Liver (tissue), 9 donors: ENCODE data around the gene GAMT. TPM values are rescaled to one million over a fixed set of nuclear protein-coding genes. Genes with fewer than 3 reads are reported as not detected.

Source experiments
- DNase-seq: peaks from one replicate; pipeline ENCODE4 v3.0.0-alpha.2; 2017; ENCODE audit warnings: low spot score
- H3K27ac ChIP-seq, 2 donors: one replicate each; pipeline ENCODE4 v1.7.0; 2013; ENCODE audit warnings: inconsistent platforms in 2 of 2, low read length in 2 of 2, control low read depth in 1 of 2, low read depth in 1 of 2, mild to moderate bottlenecking in 1 of 2
- H3K27me3 ChIP-seq, 4 donors: one replicate each; pipeline versions ENCODE4 v1.6.1 to v1.7.0; 2013; ENCODE audit warnings: low read length in 3 of 4, inconsistent platforms in 1 of 4, mild to moderate bottlenecking in 1 of 4, moderate library complexity in 1 of 4; ENCODE audit not compliant: control insufficient read depth in 4 of 4, insufficient read depth in 4 of 4
- H3K36me3 ChIP-seq, 4 donors: one replicate each; pipeline versions ENCODE4 v1.6.1 to v1.7.0; 2013; ENCODE audit warnings: low read length in 3 of 4, mild to moderate bottlenecking in 3 of 4, low read depth in 1 of 4, moderate library complexity in 1 of 4; ENCODE audit not compliant: control insufficient read depth in 4 of 4, insufficient read depth in 3 of 4
- H3K4me1 ChIP-seq, 4 donors: one replicate each; pipeline versions ENCODE4 v1.6.1 to v1.7.0; 2013; ENCODE audit warnings: low read length in 3 of 4, mild to moderate bottlenecking in 3 of 4, moderate library complexity in 1 of 4; ENCODE audit not compliant: control insufficient read depth in 4 of 4, insufficient read depth in 4 of 4
- H3K4me3 ChIP-seq, 3 donors: one replicate each; pipeline versions ENCODE4 v1.6.1 to v1.7.0; 2013; ENCODE audit warnings: low read length in 3 of 3, control low read depth in 1 of 3, low read depth in 1 of 3, mild to moderate bottlenecking in 1 of 3
- H3K9ac ChIP-seq, 2 donors: one replicate each; pipeline ENCODE4 v1.7.0; 2013; ENCODE audit warnings: low read length in 2 of 2, mild to moderate bottlenecking in 2 of 2, moderate library complexity in 2 of 2, control low read depth in 1 of 2, low read depth in 1 of 2
- H3K9me3 ChIP-seq, 4 donors: one replicate each; pipeline versions ENCODE4 v1.6.1 to v1.7.0; 2013; ENCODE audit warnings: low read length in 3 of 4; ENCODE audit not compliant: control insufficient read depth in 4 of 4
- CTCF ChIP-seq: fragments of 150-350 bp; IDR thresholded peaks from 2 replicates; pipeline ENCODE4 v1.5.1; 2017; ENCODE audit warnings: improper control_type of control experiment, low read depth, low read length; ENCODE audit not compliant: missing input control
- FOXA1 ChIP-seq: IDR thresholded peaks from 2 replicates; pipeline ENCODE4 v1.6.1; 2016; ENCODE audit warnings: antibody characterized with exemption
- GABPA ChIP-seq, 2 donors: IDR thresholded peaks in 1 of 2; conservative IDR thresholded peaks in 1 of 2; 2 replicates each; pipeline ENCODE4 v1.6.1; 2016; ENCODE audit warnings: antibody characterized with exemption in 2 of 2, mild to moderate bottlenecking in 1 of 2, moderate library complexity in 1 of 2
- HNF4A ChIP-seq, 2 donors: conservative IDR thresholded peaks; 2 replicates each; pipeline ENCODE4 v1.6.1; 2016; ENCODE audit warnings: antibody characterized with exemption in 2 of 2, mild to moderate bottlenecking in 2 of 2
- JUND ChIP-seq, 2 donors: IDR thresholded peaks; 2 replicates each; pipeline ENCODE4 v1.6.1; 2016; ENCODE audit warnings: antibody characterized with exemption in 2 of 2
- MAX ChIP-seq: IDR thresholded peaks from 2 replicates; pipeline ENCODE4 v1.6.1; 2016; ENCODE audit warnings: antibody characterized with exemption
- NR2F2 ChIP-seq: IDR thresholded peaks from 2 replicates; pipeline ENCODE4 v1.6.1; 2016; ENCODE audit warnings: antibody characterized with exemption
- RAD21 ChIP-seq, 2 donors: IDR thresholded peaks; 2 replicates each; pipeline ENCODE4 v1.6.1; 2016; ENCODE audit warnings: antibody characterized with exemption in 2 of 2, mild to moderate bottlenecking in 2 of 2
- REST ChIP-seq: IDR thresholded peaks from 2 replicates; pipeline ENCODE4 v1.6.1; 2016; ENCODE audit warnings: antibody characterized with exemption, mild to moderate bottlenecking
- RXRA ChIP-seq, 2 donors: IDR thresholded peaks; 2 replicates each; pipeline ENCODE4 v1.6.1; 2017 to 2018; ENCODE audit warnings: antibody characterized with exemption in 2 of 2, mild to moderate bottlenecking in 1 of 2
- TAF1 ChIP-seq: conservative IDR thresholded peaks from 2 replicates; pipeline ENCODE4 v1.6.1; 2016; ENCODE audit warnings: antibody characterized with exemption, mild to moderate bottlenecking
- YY1 ChIP-seq: IDR thresholded peaks from 2 replicates; pipeline ENCODE4 v1.6.1; 2016; ENCODE audit warnings: antibody characterized with exemption, mild to moderate bottlenecking
- ZBTB33 ChIP-seq: IDR thresholded peaks from 2 replicates; pipeline ENCODE4 v1.6.1; 2016; ENCODE audit warnings: antibody characterized with exemption
- WGBS: extraction: QIAGEN DNeasy Blood & Tissue Kit; methylation state at CpG from one replicate; pipeline ENCODE4 v1.1.7; 2013; 5-methylcytosine and 5-hydroxymethylcytosine counted together
- polyA plus RNA-seq, 2 donors: library from polyadenylated mRNA; stranded (reverse) in 1 of 2; unstranded in 1 of 2; fragments of 200-250 nt in 1 of 2; fragments of >200 nt in 1 of 2; fragmentation: Nextera tagmentation in 1 of 2; extraction: Ambion mirVana in 1 of 2; gene quantifications; one replicate each; pipeline versions ENCODE4 v1.2.1 to v1.2.3, GENCODE V29; 2013 to 2015
- total RNA-seq, 2 donors: library from RNA; depleted of rRNA; stranded (reverse); fragments of >200 nt; gene quantifications; one replicate each; pipeline ENCODE4 v1.2.3, GENCODE V29; 2014
- donor health status: healthy.
- donor health status: healthy.
- donor health status: healthy.
- donor health status: healthy.
- donor health status: healthy.

GAMT gene
- total and polyA plus RNA-seq, 4 donors: 76.2 to 394 (median 274) TPM

- TF ChIP-seq RXRA (IDR thresholded peaks at IDR 0.05) (no peak), REST (no peak), HNF4A (conservative IDR thresholded peaks at IDR 0.05) (no peak), YY1 (no peak), MAX (no peak)
Observed at GRCh38 chr19:1384478-1385110, 16.7 kb downstream of the GAMT start (continued).

- Histone ChIP-seq H3K4me1 (peaks cover 3 to 25% (median 12%) of the 10 kb centered on the region in 4 donors), H3K9ac (peak overlapping the region; percentile 71 to 95), H3K4me3 (peak overlapping the region; percentile 80 to 95 (median 89)), H3K27me3 (no peaks in the 10 kb centered on the region), H3K36me3 (peaks cover 3 to 11% (median 5%) of the 10 kb centered on the region in 4 donors), H3K27ac (peak overlapping the region; percentile 71 to 93), H3K9me3 (no peaks in the 10 kb centered on the region)
- TF ChIP-seq RAD21 (IDR thresholded peaks at IDR 0.05): no peak
- no peak for TF ChIP-seq JUND (IDR thresholded peaks at IDR 0.05)
- TF ChIP-seq CTCF: no peak
- TF ChIP-seq ZBTB33: no peak
- no peak for TF ChIP-seq TAF1
- TF ChIP-seq NR2F2: no peak
- no peak for TF ChIP-seq YY1
- no peak for TF ChIP-seq HNF4A (conservative IDR thresholded peaks at IDR 0.05)
- TF ChIP-seq FOXA1: no peak
- no peak for TF ChIP-seq GABPA (IDR thresholded peaks at IDR 0.05 in 1 of 2, conservative IDR thresholded peaks at IDR 0.05 in 1 of 2)
- no peak for TF ChIP-seq REST
- no peak for DNase-seq
- WGBS: under 1% methylated on average over 23 of the region's 23 CpGs
Observed at GRCh38 chr19:1384085-1384462, 17.3 kb downstream of the GAMT start.
